HepG2 (cell line): ENCODE measurements around the gene SERTAD1. TPM values are rescaled to one million over a fixed set of nuclear protein-coding genes. Genes with fewer than 3 reads are reported as not detected.

Experiments used
- CCDC6 ChIP-seq: sonication (generic); formaldehyde crosslinking; IDR thresholded peaks from 2 replicates; pipeline ENCODE4 v1.8.1; 2022; ENCODE audit warnings: mild to moderate bottlenecking, missing genetic modification reagents, moderate library complexity
- CENPX ChIP-seq: sonication (generic); formaldehyde crosslinking; IDR thresholded peaks from 2 replicates; pipeline ENCODE4 v1.9.0; 2021; ENCODE audit warnings: mild to moderate bottlenecking, missing genetic modification reagents, moderate library complexity
- CREB3 ChIP-seq: sonication (generic); formaldehyde crosslinking; IDR thresholded peaks from 2 replicates; pipeline ENCODE4 v1.5.0; 2020; ENCODE audit warnings: missing genetic modification reagents
- CREBL2 ChIP-seq: sonication (generic); formaldehyde crosslinking; IDR thresholded peaks from 2 replicates; pipeline ENCODE4 v1.8.1; 2023; ENCODE audit warnings: missing genetic modification reagents, mild to moderate bottlenecking, borderline replicate concordance
- GABPA ChIP-seq, 2 experiments: IDR thresholded peaks; 2 replicates each; pipeline ENCODE4 v1.6.1; 2011 to 2016; ENCODE audit warnings: low read depth in 2 of 2, low read length in 1 of 2, missing biosample characterization in 1 of 2, missing genetic modification characterization in 1 of 2
- GMEB1 ChIP-seq: sonication (generic); formaldehyde crosslinking; IDR thresholded peaks from 2 replicates; pipeline ENCODE4 v1.5.1; 2020; ENCODE audit warnings: missing genetic modification reagents, mild to moderate bottlenecking, borderline replicate concordance
- MNT ChIP-seq: fragments of 450-650 bp; IDR thresholded peaks from 2 replicates; pipeline ENCODE4 v1.6.1; 2016
- NPAS2 ChIP-seq: sonication (generic); formaldehyde crosslinking; IDR thresholded peaks from 2 replicates; pipeline ENCODE4 v1.8.0; 2022; ENCODE audit warnings: mild to moderate bottlenecking, missing genetic modification reagents, borderline replicate concordance
- ONECUT2 ChIP-seq: sonication (generic); formaldehyde crosslinking; IDR thresholded peaks from 2 replicates; pipeline ENCODE4 v1.4.0; 2020; ENCODE audit warnings: missing genetic modification reagents
- PATZ1 ChIP-seq: sonication (generic); formaldehyde crosslinking; IDR thresholded peaks from 2 replicates; pipeline ENCODE4 v1.4.0; 2020; ENCODE audit warnings: missing genetic modification reagents
- SMARCC2 ChIP-seq: fragments of 450-650 bp; IDR thresholded peaks from 2 replicates; pipeline ENCODE4 v1.6.1; 2017; ENCODE audit warnings: antibody characterized with exemption, mild to moderate bottlenecking
- TFAP4 ChIP-seq: sonication (generic); IDR thresholded peaks from 2 replicates; pipeline ENCODE4 v1.6.1; 2016; ENCODE audit warnings: low read depth, borderline replicate concordance
- TIGD3 ChIP-seq: sonication (generic); formaldehyde crosslinking; IDR thresholded peaks from 2 replicates; pipeline ENCODE4 v1.5.1; 2020; ENCODE audit warnings: mild to moderate bottlenecking, missing genetic modification reagents, borderline replicate concordance
- TOPORS ChIP-seq: sonication (generic); formaldehyde crosslinking; IDR thresholded peaks from 2 replicates; pipeline ENCODE4 v1.8.0; 2023; ENCODE audit warnings: mild to moderate bottlenecking, missing genetic modification reagents
- TP53 ChIP-seq: sonication (generic); formaldehyde crosslinking; conservative IDR thresholded peaks from 2 replicates; pipeline ENCODE4 v1.4.0; 2020; ENCODE audit warnings: missing genetic modification reagents
- ZBTB25 ChIP-seq: IDR thresholded peaks from 2 replicates; pipeline ENCODE4 v1.6.1; 2018; ENCODE audit warnings: missing genetic modification reagents
- ZNF556 ChIP-seq: sonication (generic); formaldehyde crosslinking; IDR thresholded peaks from 2 replicates; pipeline ENCODE4 v1.4.0; 2020; ENCODE audit warnings: mild to moderate bottlenecking, missing genetic modification reagents, borderline replicate concordance
- ZNF605 ChIP-seq: sonication (generic); formaldehyde crosslinking; IDR thresholded peaks from 2 replicates; pipeline ENCODE4 v1.8.0; 2022; ENCODE audit warnings: mild to moderate bottlenecking, missing genetic modification reagents
- ZNF878 ChIP-seq: sonication (generic); formaldehyde crosslinking; IDR thresholded peaks from 2 replicates; pipeline ENCODE4 v1.8.1; 2023; ENCODE audit warnings: mild to moderate bottlenecking, missing genetic modification reagents, moderate library complexity
- polyA plus RNA-seq, 8 experiments: library from polyadenylated mRNA; depleted of rRNA in 3 of 8; stranded (reverse) in 7 of 8; unstranded in 1 of 8; fragments of >200 nt; fragmentation: Illumina TruSeq in 4 of 8; extraction: Trizol in 4 of 8; gene quantifications; 2 replicates each; pipeline versions ENCODE4 v1.2.1 to v1.2.3, GENCODE V29; 2011 to 2016; ENCODE audit warnings: low read depth in 4 of 8, missing spikeins in 1 of 8, mixed read lengths in 1 of 8; ENCODE audit not compliant: insufficient read depth in 1 of 8
- total RNA-seq, 5 experiments: library from RNA; depleted of rRNA; stranded (reverse); fragments of >200 nt; fragmentation: Illumina TruSeq; extraction: Trizol; gene quantifications; 2 replicates each; pipeline ENCODE4 v1.2.3, GENCODE V29; 2016; ENCODE audit warnings: low read depth in 1 of 5

The SERTAD1 gene
- total and polyA plus RNA-seq, 2 of the 13 experiments (the other 11 are each of a cell fraction or from before 2014, with no cell fraction given) = 4.3 to 4.5 TPM

- TF ChIP-seq ZBTB25 (CRISPR knock-in tag) (no peak), MNT (no peak), CREBL2 (CRISPR knock-in tag) (no peak), ONECUT2 (no peak), GMEB1 (CRISPR knock-in tag) (no peak; the same call in 1 of the 2 replicates), TOPORS (no peak), ZNF878 (CRISPR knock-in tag) (no peak), NPAS2 (CRISPR knock-in tag) (no peak), CENPX (CRISPR knock-in tag) (no peak), CREB3 (CRISPR knock-in tag) (no peak), CCDC6 (CRISPR knock-in tag) (no peak), ZNF605 (CRISPR knock-in tag) (no peak), TP53 (no peak), TIGD3 (CRISPR knock-in tag) (no peak), ZNF556 (CRISPR knock-in tag) (no peak), SMARCC2 (no peak), TFAP4 (no peak; the same call in 1 of the 2 replicates), GABPA (IDR thresholded peaks at IDR 0.05; ENCODE audit: low read depth, low read length) (no peak), GABPA (CRISPR knock-in tag; IDR thresholded peaks at IDR 0.05; ENCODE audit: low read depth) (peak; percentile 65; the same call in 1 of the 2 replicates), PATZ1 (CRISPR knock-in tag) (no peak)
Observed at GRCh38 chr19:40416918-40417642, 8.7 kb downstream of the SERTAD1 start (continued).
